HepG2 (cell line): ENCODE measurements around the gene RPP25L. TPM values are rescaled to one million over a fixed set of nuclear protein-coding genes. Genes with fewer than 3 reads are reported as not detected.

Source experiments
- CBX1 ChIP-seq: IDR thresholded peaks from one replicate; pipeline ENCODE4 v1.6.1; 2016; ENCODE audit warnings: antibody characterized with exemption, low read depth
- CENPX ChIP-seq: sonication (generic); formaldehyde crosslinking; IDR thresholded peaks from 2 replicates; pipeline ENCODE4 v1.9.0; 2021; ENCODE audit warnings: mild to moderate bottlenecking, missing genetic modification reagents, moderate library complexity
- E2F2 ChIP-seq: sonication (generic); formaldehyde crosslinking; IDR thresholded peaks from 2 replicates; pipeline ENCODE4 v1.4.0; 2020; ENCODE audit warnings: missing genetic modification reagents, borderline replicate concordance
- FOXC1 ChIP-seq: sonication (generic); formaldehyde crosslinking; IDR thresholded peaks from 2 replicates; pipeline ENCODE4 v1.8.0; 2022; ENCODE audit warnings: mild to moderate bottlenecking, missing genetic modification reagents, borderline replicate concordance
- FUBP1 ChIP-seq: sonication (generic); formaldehyde crosslinking; IDR thresholded peaks from 2 replicates; pipeline ENCODE4 v1.5.1; 2020; ENCODE audit warnings: missing genetic modification reagents, mild to moderate bottlenecking, borderline replicate concordance
- NCOA5 ChIP-seq: sonication (generic); formaldehyde crosslinking; IDR thresholded peaks from 2 replicates; pipeline ENCODE4 v1.4.0; 2020; ENCODE audit warnings: missing genetic modification reagents
- NR2F1 ChIP-seq, 2 experiments: fragments of 450-650 bp in 1 of 2; formaldehyde crosslinking in 1 of 2; IDR thresholded peaks; 2 replicates each; pipeline versions ENCODE4 v1.5.0 to v1.6.1; 2016 to 2020; ENCODE audit warnings: mild to moderate bottlenecking in 1 of 2, missing compliant biosample characterization in 1 of 2, missing genetic modification reagents in 1 of 2, moderate library complexity in 1 of 2
- POLR2AphosphoS5 ChIP-seq: IDR thresholded peaks from 2 replicates; pipeline ENCODE4 v1.6.1; 2012; ENCODE audit warnings: low read depth, low read length
- ZFP36 ChIP-seq: fragments of 150-350 bp; IDR thresholded peaks from 2 replicates; pipeline ENCODE4 v1.6.1; 2018; ENCODE audit warnings: borderline replicate concordance, low read length, low read depth; ENCODE audit not compliant: partially characterized antibody
- ZNF446 ChIP-seq: sonication (generic); formaldehyde crosslinking; IDR thresholded peaks from 2 replicates; pipeline ENCODE4 v1.5.0; 2020; ENCODE audit warnings: mild to moderate bottlenecking, missing genetic modification reagents
- ZNF451 ChIP-seq: sonication (generic); formaldehyde crosslinking; IDR thresholded peaks from 2 replicates; pipeline ENCODE4 v1.5.0; 2020; ENCODE audit warnings: mild to moderate bottlenecking, missing genetic modification reagents
- ZNF556 ChIP-seq: sonication (generic); formaldehyde crosslinking; IDR thresholded peaks from 2 replicates; pipeline ENCODE4 v1.4.0; 2020; ENCODE audit warnings: mild to moderate bottlenecking, missing genetic modification reagents, borderline replicate concordance
- ZNF589 ChIP-seq: sonication (generic); formaldehyde crosslinking; conservative IDR thresholded peaks from 2 replicates; pipeline ENCODE4 v1.8.0; 2022; ENCODE audit warnings: mild to moderate bottlenecking, moderate library complexity, missing genetic modification reagents
- ZNF75D ChIP-seq: sonication (generic); formaldehyde crosslinking; IDR thresholded peaks from 2 replicates; pipeline ENCODE4 v1.8.1; 2023; ENCODE audit warnings: missing genetic modification reagents, mild to moderate bottlenecking, borderline replicate concordance
- polyA plus RNA-seq, 8 experiments: library from polyadenylated mRNA; depleted of rRNA in 3 of 8; stranded (reverse) in 7 of 8; unstranded in 1 of 8; fragments of >200 nt; fragmentation: Illumina TruSeq in 4 of 8; extraction: Trizol in 4 of 8; gene quantifications; 2 replicates each; pipeline versions ENCODE4 v1.2.1 to v1.2.3, GENCODE V29; 2011 to 2016; ENCODE audit warnings: low read depth in 4 of 8, missing spikeins in 1 of 8, mixed read lengths in 1 of 8; ENCODE audit not compliant: insufficient read depth in 1 of 8
- total RNA-seq, 5 experiments: library from RNA; depleted of rRNA; stranded (reverse); fragments of >200 nt; fragmentation: Illumina TruSeq; extraction: Trizol; gene quantifications; 2 replicates each; pipeline ENCODE4 v1.2.3, GENCODE V29; 2016; ENCODE audit warnings: low read depth in 1 of 5
- TF ChIP-seq, protein P1 (sequence below): sonication (generic); formaldehyde crosslinking; IDR thresholded peaks from 2 replicates; pipeline ENCODE4 v1.5.1; 2020; ENCODE audit warnings: missing genetic modification reagents, mild to moderate bottlenecking, borderline replicate concordance
- TF ChIP-seq, protein P2 (sequence below): sonication (generic); formaldehyde crosslinking; IDR thresholded peaks from 2 replicates; pipeline ENCODE4 v1.5.0; 2020; ENCODE audit warnings: mild to moderate bottlenecking, missing genetic modification reagents
- TF ChIP-seq, protein P3 (sequence below): sonication (generic); formaldehyde crosslinking; IDR thresholded peaks from 2 replicates; pipeline ENCODE4 v1.5.0; 2020; ENCODE audit warnings: mild to moderate bottlenecking, missing genetic modification reagents, borderline replicate concordance

RPP25L gene
- total and polyA plus RNA-seq, 2 of the 13 experiments (the other 11 are each of a cell fraction or from before 2014, with no cell fraction given), result 24.5 to 27.3 TPM

DNA sequence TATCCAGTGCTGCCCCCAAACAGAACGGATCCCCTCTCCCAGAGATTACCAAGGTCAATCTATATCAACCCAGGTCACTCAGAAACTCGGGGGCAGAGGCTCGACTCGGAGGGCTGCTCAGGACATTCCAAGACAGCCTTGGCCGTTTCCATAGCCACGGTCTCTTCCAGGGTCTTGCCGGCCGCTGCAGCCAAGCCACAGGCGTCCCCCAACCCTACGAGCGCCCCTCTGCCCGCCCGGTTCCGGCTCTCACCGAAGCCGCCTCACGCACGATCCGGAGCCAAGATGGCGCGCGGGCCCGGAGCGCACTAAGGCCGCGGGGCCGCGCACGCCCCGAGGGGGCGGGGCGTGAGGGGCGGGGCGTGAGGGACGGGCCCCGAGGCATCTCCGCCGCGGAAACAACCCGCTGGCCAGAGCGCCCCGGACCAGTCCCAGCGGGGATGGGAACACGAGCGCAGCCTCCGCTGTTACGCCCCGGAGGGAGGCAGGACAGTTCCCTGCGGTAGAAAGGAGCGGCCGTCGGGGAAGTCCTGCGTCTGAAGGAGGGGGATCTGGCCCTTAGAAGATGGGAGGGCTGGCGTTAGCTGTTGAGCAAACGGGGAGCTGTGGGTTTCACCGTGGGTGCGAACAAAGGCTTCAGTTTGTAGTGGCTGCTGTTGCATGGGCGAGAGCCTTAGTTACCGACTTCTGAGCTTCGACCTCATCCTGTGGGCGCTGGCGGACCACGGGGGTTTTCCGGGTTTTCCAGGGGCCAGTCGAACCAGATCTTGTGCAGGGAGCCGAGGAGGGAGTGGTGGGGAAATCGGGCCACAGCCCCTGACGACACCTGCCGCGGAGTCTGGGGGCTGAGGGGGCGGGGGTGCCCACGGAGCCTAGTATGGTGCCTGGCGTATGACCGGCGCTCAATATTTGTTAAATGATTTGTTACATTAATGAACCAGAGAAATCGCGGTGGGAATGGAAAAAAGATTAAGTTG is at the start of gene RPP25L (continued):
- TF ChIP-seq FUBP1 (no peak), ZNF556 (peak; percentile 80; the same call in 1 of the 2 replicates), E2F2 (no peak), POLR2AphosphoS5 (peak; percentile 88), FOXC1 (CRISPR knock-in tag) (no peak), NCOA5 (CRISPR knock-in tag) (no peak), ZNF451 (CRISPR knock-in tag) (peak; percentile 17; the same call in 1 of the 2 replicates), CENPX (CRISPR knock-in tag) (no peak), NR2F1 (CRISPR knock-in tag; IDR thresholded peaks at IDR 0.05) (no peak), ZNF589 (CRISPR knock-in tag) (0 out of 2 replicates have a peak, but pooled peaks have one; percentile 11), CBX1 (no peak), ZNF75D (CRISPR knock-in tag) (no peak), ZFP36 (no peak), ZNF446 (CRISPR knock-in tag) (0 out of 2 replicates have a peak, but pooled peaks have one; percentile 29)
- TF ChIP-seq, protein P1, sequence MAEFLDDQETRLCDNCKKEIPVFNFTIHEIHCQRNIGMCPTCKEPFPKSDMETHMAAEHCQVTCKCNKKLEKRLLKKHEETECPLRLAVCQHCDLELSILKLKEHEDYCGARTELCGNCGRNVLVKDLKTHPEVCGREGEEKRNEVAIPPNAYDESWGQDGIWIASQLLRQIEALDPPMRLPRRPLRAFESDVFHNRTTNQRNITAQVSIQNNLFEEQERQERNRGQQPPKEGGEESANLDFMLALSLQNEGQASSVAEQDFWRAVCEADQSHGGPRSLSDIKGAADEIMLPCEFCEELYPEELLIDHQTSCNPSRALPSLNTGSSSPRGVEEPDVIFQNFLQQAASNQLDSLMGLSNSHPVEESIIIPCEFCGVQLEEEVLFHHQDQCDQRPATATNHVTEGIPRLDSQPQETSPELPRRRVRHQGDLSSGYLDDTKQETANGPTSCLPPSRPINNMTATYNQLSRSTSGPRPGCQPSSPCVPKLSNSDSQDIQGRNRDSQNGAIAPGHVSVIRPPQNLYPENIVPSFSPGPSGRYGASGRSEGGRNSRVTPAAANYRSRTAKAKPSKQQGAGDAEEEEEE, result no peak
- TF ChIP-seq, protein P2, sequence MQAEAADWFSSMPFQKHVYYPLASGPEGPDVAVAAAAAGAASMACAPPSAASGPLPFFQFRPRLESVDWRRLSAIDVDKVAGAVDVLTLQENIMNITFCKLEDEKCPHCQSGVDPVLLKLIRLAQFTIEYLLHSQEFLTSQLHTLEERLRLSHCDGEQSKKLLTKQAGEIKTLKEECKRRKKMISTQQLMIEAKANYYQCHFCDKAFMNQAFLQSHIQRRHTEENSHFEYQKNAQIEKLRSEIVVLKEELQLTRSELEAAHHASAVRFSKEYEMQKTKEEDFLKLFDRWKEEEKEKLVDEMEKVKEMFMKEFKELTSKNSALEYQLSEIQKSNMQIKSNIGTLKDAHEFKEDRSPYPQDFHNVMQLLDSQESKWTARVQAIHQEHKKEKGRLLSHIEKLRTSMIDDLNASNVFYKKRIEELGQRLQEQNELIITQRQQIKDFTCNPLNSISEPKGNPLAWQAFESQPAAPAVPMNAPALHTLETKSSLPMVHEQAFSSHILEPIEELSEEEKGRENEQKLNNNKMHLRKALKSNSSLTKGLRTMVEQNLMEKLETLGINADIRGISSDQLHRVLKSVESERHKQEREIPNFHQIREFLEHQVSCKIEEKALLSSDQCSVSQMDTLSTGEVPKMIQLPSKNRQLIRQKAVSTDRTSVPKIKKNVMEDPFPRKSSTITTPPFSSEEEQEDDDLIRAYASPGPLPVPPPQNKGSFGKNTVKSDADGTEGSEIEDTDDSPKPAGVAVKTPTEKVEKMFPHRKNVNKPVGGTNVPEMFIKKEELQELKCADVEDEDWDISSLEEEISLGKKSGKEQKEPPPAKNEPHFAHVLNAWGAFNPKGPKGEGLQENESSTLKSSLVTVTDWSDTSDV (CRISPR knock-in tag), result peak; percentile 50; the same call in 1 of the 2 replicates
- TF ChIP-seq, protein P3, sequence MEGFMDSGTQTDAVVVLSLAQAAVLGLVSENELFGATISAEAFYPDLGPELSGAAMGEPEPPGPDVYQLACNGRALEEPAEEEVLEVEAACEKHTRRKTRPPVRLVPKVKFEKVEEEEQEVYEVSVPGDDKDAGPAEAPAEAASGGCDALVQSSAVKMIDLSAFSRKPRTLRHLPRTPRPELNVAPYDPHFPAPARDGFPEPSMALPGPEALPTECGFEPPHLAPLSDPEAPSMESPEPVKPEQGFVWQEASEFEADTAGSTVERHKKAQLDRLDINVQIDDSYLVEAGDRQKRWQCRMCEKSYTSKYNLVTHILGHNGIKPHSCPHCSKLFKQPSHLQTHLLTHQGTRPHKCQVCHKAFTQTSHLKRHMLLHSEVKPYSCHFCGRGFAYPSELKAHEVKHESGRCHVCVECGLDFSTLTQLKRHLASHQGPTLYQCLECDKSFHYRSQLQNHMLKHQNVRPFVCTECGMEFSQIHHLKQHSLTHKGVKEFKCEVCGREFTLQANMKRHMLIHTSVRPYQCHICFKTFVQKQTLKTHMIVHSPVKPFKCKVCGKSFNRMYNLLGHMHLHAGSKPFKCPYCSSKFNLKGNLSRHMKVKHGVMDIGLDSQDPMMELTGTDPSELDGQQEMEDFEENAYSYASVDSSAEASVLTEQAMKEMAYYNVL, result no peak
